Prostate gland (tissue), 2 donors: ENCODE results near the gene NPFFR1.

Experiments used
- POLR2A ChIP-seq: fragments of 450-650 bp; IDR thresholded peaks from one replicate; pipeline ENCODE4 v1.6.1; 2016; ENCODE audit warnings: antibody characterized with exemption, mild to moderate bottlenecking
- TF ChIP-seq, protein P1 (sequence below), 4 experiments: fragments of 200-600 bp in 2 of 4; fragments of 450-650 bp in 2 of 4; sonication (generic) in 2 of 4; IDR thresholded peaks; 1 replicate in 3 of 4; 2 replicates in 1 of 4; pipeline ENCODE4 v1.5.1; 2016 to 2019; ENCODE audit warnings: antibody characterized with exemption in 4 of 4, mild to moderate bottlenecking in 2 of 4, moderate library complexity in 2 of 4

DNA sequence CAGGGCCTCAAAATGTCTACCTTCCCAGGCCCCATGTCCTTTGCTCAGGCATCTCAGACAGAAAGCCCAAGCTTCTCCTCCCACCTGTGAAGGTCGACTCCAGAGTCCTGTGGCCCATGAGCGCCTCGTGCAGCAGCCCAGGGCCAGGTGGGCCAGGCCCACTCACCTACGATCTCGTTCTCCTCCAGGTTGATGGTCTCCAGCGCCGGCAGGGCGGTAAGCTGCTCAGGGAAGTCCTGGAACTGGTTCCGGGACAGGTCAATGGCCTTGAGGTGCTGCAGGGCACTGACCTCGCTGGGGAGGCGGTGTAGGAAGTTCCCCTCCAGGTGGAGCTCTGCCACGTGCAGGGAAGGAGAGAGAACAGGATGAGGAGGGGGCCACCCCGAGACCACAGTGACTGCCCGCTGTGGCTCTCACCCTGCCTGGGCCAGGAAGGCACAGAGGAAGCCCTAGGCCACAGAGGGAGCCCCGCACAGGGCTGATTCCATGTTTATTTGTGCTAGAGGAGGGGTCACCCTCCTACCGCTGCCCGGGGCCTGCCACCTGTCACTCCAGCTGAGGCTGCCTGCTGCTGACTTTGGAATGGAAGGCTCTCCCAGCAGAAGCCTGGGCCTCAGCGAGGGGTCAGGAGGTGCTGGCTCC lies 40.0 kb upstream of the NPFFR1 start:
- no peak for TF ChIP-seq POLR2A
- TF ChIP-seq, protein P1, sequence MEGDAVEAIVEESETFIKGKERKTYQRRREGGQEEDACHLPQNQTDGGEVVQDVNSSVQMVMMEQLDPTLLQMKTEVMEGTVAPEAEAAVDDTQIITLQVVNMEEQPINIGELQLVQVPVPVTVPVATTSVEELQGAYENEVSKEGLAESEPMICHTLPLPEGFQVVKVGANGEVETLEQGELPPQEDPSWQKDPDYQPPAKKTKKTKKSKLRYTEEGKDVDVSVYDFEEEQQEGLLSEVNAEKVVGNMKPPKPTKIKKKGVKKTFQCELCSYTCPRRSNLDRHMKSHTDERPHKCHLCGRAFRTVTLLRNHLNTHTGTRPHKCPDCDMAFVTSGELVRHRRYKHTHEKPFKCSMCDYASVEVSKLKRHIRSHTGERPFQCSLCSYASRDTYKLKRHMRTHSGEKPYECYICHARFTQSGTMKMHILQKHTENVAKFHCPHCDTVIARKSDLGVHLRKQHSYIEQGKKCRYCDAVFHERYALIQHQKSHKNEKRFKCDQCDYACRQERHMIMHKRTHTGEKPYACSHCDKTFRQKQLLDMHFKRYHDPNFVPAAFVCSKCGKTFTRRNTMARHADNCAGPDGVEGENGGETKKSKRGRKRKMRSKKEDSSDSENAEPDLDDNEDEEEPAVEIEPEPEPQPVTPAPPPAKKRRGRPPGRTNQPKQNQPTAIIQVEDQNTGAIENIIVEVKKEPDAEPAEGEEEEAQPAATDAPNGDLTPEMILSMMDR (IDR thresholded peaks at IDR 0.05): no peak
